ENCODE results near the gene ARID1A.

- TF ChIP-seq POLR2A (IDR thresholded peaks at IDR 0.05), result peak in 1 of 2 donors; percentile 81
- peak in 4 of 6 experiments; percentile 32 to 75 (median 68) for TF ChIP-seq CTCF (IDR thresholded peaks at IDR 0.05)
These were observed 130.7 kb downstream of the ARID1A start, which contains the start of gene ZDHHC18 for GRCh38 chr1:26826261-26827105.

Measured in thyroid gland (tissue), 4 donors.